ENCODE data around the gene OPRD1. TPM values are rescaled to one million over a fixed set of nuclear protein-coding genes. Genes with fewer than 3 reads are reported as not detected.
"Not testable (repeated sequence)": the region's sequence is repeated elsewhere in the genome, so short reads cannot be mapped to it uniquely, and the experiment has no call there.

Gene OPRD1
- polyA plus RNA-seq, 1 donor, result 1.5 TPM

- Histone ChIP-seq H3K9me3 (ENCODE audit: control insufficient read depth, low read depth, low read length) (no peaks in the 10 kb centered on the region), H3K4me1 (ENCODE audit: control insufficient read depth, insufficient read depth, low read length) (no peaks in the 10 kb centered on the region), H3K36me3 (ENCODE audit: control insufficient read depth, insufficient read depth, low read length) (no peaks in the 10 kb centered on the region), H3K4me3 (ENCODE audit: low read length) (no peak overlapping the region), H3K27me3 (ENCODE audit: control insufficient read depth, insufficient read depth, low read length) (no peaks in the 10 kb centered on the region), H3K27ac (ENCODE audit: low read length) (no peak overlapping the region)
- no peak for DNase-seq
- WGBS (ENCODE audit: insufficient coverage, low lambda C conversion rate), result no CpG with 5 or more reads among the region's 11 CpGs
Observed at GRCh38 chr1:28781305-28781704, 30.7 kb upstream of the OPRD1 start.

GRCh38 chr1:28782011-28782410, 30.0 kb upstream of the OPRD1 start:
- Histone ChIP-seq H3K4me3 (ENCODE audit: low read length) (no peak overlapping the region), H3K9me3 (ENCODE audit: control insufficient read depth, low read depth, low read length) (no peaks in the 10 kb centered on the region), H3K27ac (ENCODE audit: low read length) (no peak overlapping the region), H3K27me3 (ENCODE audit: control insufficient read depth, insufficient read depth, low read length) (no peaks in the 10 kb centered on the region), H3K36me3 (ENCODE audit: control insufficient read depth, insufficient read depth, low read length) (no peaks in the 10 kb centered on the region), H3K4me1 (ENCODE audit: control insufficient read depth, insufficient read depth, low read length) (no peaks in the 10 kb centered on the region)
- DNase-seq, result no peak
- no CpG with 5 or more reads among the region's 3 CpGs for WGBS (ENCODE audit: insufficient coverage, low lambda C conversion rate)

- Histone ChIP-seq H3K4me3 (ENCODE audit: low read length) (no peak overlapping the region), H3K4me1 (ENCODE audit: control insufficient read depth, insufficient read depth, low read length) (no peaks in the 10 kb centered on the region), H3K27me3 (ENCODE audit: control insufficient read depth, insufficient read depth, low read length) (no peaks in the 10 kb centered on the region), H3K36me3 (ENCODE audit: control insufficient read depth, insufficient read depth, low read length) (no peaks in the 10 kb centered on the region), H3K9me3 (ENCODE audit: control insufficient read depth, low read depth, low read length) (no peaks in the 10 kb centered on the region), H3K27ac (ENCODE audit: low read length) (no peak overlapping the region)
- DNase-seq, result no peak
- WGBS (ENCODE audit: insufficient coverage, low lambda C conversion rate), result no CpG with 5 or more reads among the region's 2 CpGs
Observed at GRCh38 chr1:28783363-28783762, 28.6 kb upstream of the OPRD1 start.

GRCh38 chr1:28789412-28789811, 22.6 kb upstream of the OPRD1 start:
- no peak overlapping the region for H3K27ac ChIP-seq (ENCODE audit: low read length)
- H3K9me3 ChIP-seq (ENCODE audit: control insufficient read depth, low read depth, low read length), result no peaks in the 10 kb centered on the region
- 88% methylated on average over 3 of the region's 9 CpGs for WGBS (ENCODE audit: insufficient coverage, low lambda C conversion rate)
- no peak overlapping the region for H3K4me3 ChIP-seq (ENCODE audit: low read length)
- H3K4me1 ChIP-seq (ENCODE audit: control insufficient read depth, insufficient read depth, low read length), result no peaks in the 10 kb centered on the region
- no peak for DNase-seq
- no peaks in the 10 kb centered on the region for H3K36me3 ChIP-seq (ENCODE audit: control insufficient read depth, insufficient read depth, low read length)
- no peaks in the 10 kb centered on the region for H3K27me3 ChIP-seq (ENCODE audit: control insufficient read depth, insufficient read depth, low read length)

- WGBS (ENCODE audit: insufficient coverage, low lambda C conversion rate), result no CpG with 5 or more reads among the region's 6 CpGs
- H3K36me3 ChIP-seq (ENCODE audit: control insufficient read depth, insufficient read depth, low read length), result no peaks in the 10 kb centered on the region
Observed at GRCh38 chr1:28789816-28790215, 22.2 kb upstream of the OPRD1 start.

GRCh38 chr1:28790377-28791035, 21.5 kb upstream of the OPRD1 start:
- DNase-seq, result peak in 1 of 2 donors; percentile 20
- no peak overlapping the region for H3K4me3 ChIP-seq (ENCODE audit: low read length)
- H3K4me1 ChIP-seq (ENCODE audit: control insufficient read depth, insufficient read depth, low read length), result no peaks in the 10 kb centered on the region
- no peaks in the 10 kb centered on the region for H3K27me3 ChIP-seq (ENCODE audit: control insufficient read depth, insufficient read depth, low read length)
- no CpG with 5 or more reads among the region's 12 CpGs for WGBS (ENCODE audit: insufficient coverage, low lambda C conversion rate)
- H3K27ac ChIP-seq (ENCODE audit: low read length), result no peak overlapping the region
- H3K9me3 ChIP-seq (ENCODE audit: control insufficient read depth, low read depth, low read length), result no peaks in the 10 kb centered on the region
- no peaks in the 10 kb centered on the region for H3K36me3 ChIP-seq (ENCODE audit: control insufficient read depth, insufficient read depth, low read length)

More at GRCh38 chr1:28789816-28790215, 22.2 kb upstream of the OPRD1 start:
- Histone ChIP-seq H3K27ac (ENCODE audit: low read length) (no peak overlapping the region), H3K4me3 (ENCODE audit: low read length) (no peak overlapping the region), H3K27me3 (ENCODE audit: control insufficient read depth, insufficient read depth, low read length) (no peaks in the 10 kb centered on the region), H3K4me1 (ENCODE audit: control insufficient read depth, insufficient read depth, low read length) (no peaks in the 10 kb centered on the region), H3K9me3 (ENCODE audit: control insufficient read depth, low read depth, low read length) (no peaks in the 10 kb centered on the region)
- DNase-seq, result no peak

GRCh38 chr1:28791929-28792328, 20.0 kb upstream of the OPRD1 start:
- H3K36me3 ChIP-seq (ENCODE audit: control insufficient read depth, insufficient read depth, low read length); H3K9me3 ChIP-seq (ENCODE audit: control insufficient read depth, low read depth, low read length); H3K27ac ChIP-seq (ENCODE audit: low read length); DNase-seq; H3K4me3 ChIP-seq (ENCODE audit: low read length); H3K4me1 ChIP-seq (ENCODE audit: control insufficient read depth, insufficient read depth, low read length); H3K27me3 ChIP-seq (ENCODE audit: control insufficient read depth, insufficient read depth, low read length): not testable (repeated sequence)
- WGBS (ENCODE audit: insufficient coverage, low lambda C conversion rate), result no CpG with 5 or more reads among the region's 2 CpGs

- Histone ChIP-seq H3K27ac (ENCODE audit: low read length) (no peak overlapping the region), H3K9me3 (ENCODE audit: control insufficient read depth, low read depth, low read length) (no peaks in the 10 kb centered on the region), H3K4me1 (ENCODE audit: control insufficient read depth, insufficient read depth, low read length) (no peaks in the 10 kb centered on the region), H3K4me3 (ENCODE audit: low read length) (no peak overlapping the region), H3K36me3 (ENCODE audit: control insufficient read depth, insufficient read depth, low read length) (no peaks in the 10 kb centered on the region), H3K27me3 (ENCODE audit: control insufficient read depth, insufficient read depth, low read length) (no peaks in the 10 kb centered on the region)
- DNase-seq, result no peak
- WGBS (ENCODE audit: insufficient coverage, low lambda C conversion rate), result 67% methylated on average over 1 of the region's 1 CpG
Observed at GRCh38 chr1:28792644-28793121, 19.3 kb upstream of the OPRD1 start.

- H3K36me3 ChIP-seq (ENCODE audit: control insufficient read depth, insufficient read depth, low read length); H3K4me1 ChIP-seq (ENCODE audit: control insufficient read depth, insufficient read depth, low read length): not testable (repeated sequence)
- WGBS (ENCODE audit: insufficient coverage, low lambda C conversion rate), result no CpG with 5 or more reads among the region's 5 CpGs
Observed at GRCh38 chr1:28794582-28794981, 17.4 kb upstream of the OPRD1 start.

GRCh38 chr1:28796352-28797211, 15.4 kb upstream of the OPRD1 start:
- Histone ChIP-seq H3K27ac (ENCODE audit: low read length) (no peak overlapping the region), H3K27me3 (ENCODE audit: control insufficient read depth, insufficient read depth, low read length) (no peaks in the 10 kb centered on the region), H3K4me3 (ENCODE audit: low read length) (no peak overlapping the region), H3K36me3 (ENCODE audit: control insufficient read depth, insufficient read depth, low read length) (no peaks in the 10 kb centered on the region), H3K4me1 (ENCODE audit: control insufficient read depth, insufficient read depth, low read length) (no peaks in the 10 kb centered on the region), H3K9me3 (ENCODE audit: control insufficient read depth, low read depth, low read length) (no peaks in the 10 kb centered on the region)
- DNase-seq, result no peak
- WGBS (ENCODE audit: insufficient coverage, low lambda C conversion rate), result no CpG with 5 or more reads among the region's 18 CpGs

More at GRCh38 chr1:28794582-28794981, 17.4 kb upstream of the OPRD1 start:
- not testable (repeated sequence) for DNase-seq; H3K9me3 ChIP-seq (ENCODE audit: control insufficient read depth, low read depth, low read length); H3K27me3 ChIP-seq (ENCODE audit: control insufficient read depth, insufficient read depth, low read length); H3K27ac ChIP-seq (ENCODE audit: low read length); H3K4me3 ChIP-seq (ENCODE audit: low read length)
